8988T (cell line): ENCODE data around the gene HCAR2.
"Not testable (repeated sequence)": the region's sequence is repeated elsewhere in the genome, so short reads cannot be mapped to it uniquely, and the experiment has no call there.

Experiments used
- DNase-seq: peaks from one replicate; pipeline ENCODE4 v3.0.0; 2011

Gene HCAR2

GRCh38 chr12:122702890-122703611, at the start of gene HCAR2:
HCAR2 (minus strand) TSS chr12:122703357; CDS start chr12:122703283, 74 bp downstream.
- DNase-seq, result not testable (repeated sequence)

GRCh38 chr12:122752464-122753318, 49.5 kb upstream of the HCAR2 start, which contains the start of gene DENR:
DENR (plus strand) TSS chr12:122752824; CDS start chr12:122753702, 878 bp downstream.
- peak; percentile 81 for DNase-seq

GRCh38 chr12:122750781-122751515, 47.8 kb upstream of the HCAR2 start:
- not testable (repeated sequence) for DNase-seq

- DNase-seq, result no peak
Observed at GRCh38 chr12:122749569-122750332, 46.6 kb upstream of the HCAR2 start.

GRCh38 chr12:122747224-122748135, 44.3 kb upstream of the HCAR2 start:
- DNase-seq, result no peak

GRCh38 chr12:122743895-122744525, 40.9 kb upstream of the HCAR2 start:
- no peak for DNase-seq

GRCh38 chr12:122740351-122740750, 37.2 kb upstream of the HCAR2 start:
- no peak for DNase-seq

- no peak for DNase-seq
Observed at GRCh38 chr12:122738571-122738970, 35.4 kb upstream of the HCAR2 start.

GRCh38 chr12:122732611-122733010, 29.5 kb upstream of the HCAR2 start:
- no peak for DNase-seq

GRCh38 chr12:122732170-122732569, 29.0 kb upstream of the HCAR2 start:
- no peak for DNase-seq

- no peak for DNase-seq
Observed at GRCh38 chr12:122730215-122731014, 27.3 kb upstream of the HCAR2 start, which contains the start of gene HCAR1. HCAR1 (minus strand) TSS chr12:122730844; CDS start chr12:122730339, 505 bp downstream.

GRCh38 chr12:122729583-122730214, 26.5 kb upstream of the HCAR2 start:
- DNase-seq, result no peak

- DNase-seq, result peak; percentile 38
Observed at GRCh38 chr12:122726080-122726558, 23.0 kb upstream of the HCAR2 start.

GRCh38 chr12:122725452-122726079, 22.4 kb upstream of the HCAR2 start:
- no peak for DNase-seq

- DNase-seq, result no peak
Observed at GRCh38 chr12:122724641-122725243, 21.6 kb upstream of the HCAR2 start.

GRCh38 chr12:122722387-122722786, 19.2 kb upstream of the HCAR2 start:
- DNase-seq, result no peak

- no peak for DNase-seq
Observed at GRCh38 chr12:122721057-122721545, 17.9 kb upstream of the HCAR2 start.

GRCh38 chr12:122716658-122717057, 13.5 kb upstream of the HCAR2 start, which contains the start of gene HCAR3:
HCAR3 (minus strand) TSS chr12:122716811; CDS start chr12:122716737, 74 bp downstream.
- not testable (repeated sequence) for DNase-seq
